Neutrophil (primary cell): ENCODE results near the gene CYP26B1.

ENCODE experiments used
- H3K27ac ChIP-seq: fragments of 200-600 bp; sonication (generic); 2 replicates; pipeline ENCODE4 v1.5.1; 2016; ENCODE audit warnings: mild to moderate bottlenecking, moderate library complexity
- H3K27me3 ChIP-seq: fragments of 200-600 bp; sonication (generic); 2 replicates; pipeline ENCODE4 v1.6.0; 2016; ENCODE audit warnings: mild to moderate bottlenecking
- H3K36me3 ChIP-seq: fragments of 200-600 bp; sonication (generic); 2 replicates; pipeline ENCODE4 v1.5.1; 2017
- H3K4me1 ChIP-seq, 2 experiments: fragments of 200-600 bp in 1 of 2; sonication (generic) in 1 of 2; 1 replicate in 1 of 2; 2 replicates in 1 of 2; pipeline versions ENCODE4 v1.5.1 to v1.6.1; 2013 to 2016; ENCODE audit warnings: low read depth in 1 of 2, low read length in 1 of 2, mild to moderate bottlenecking in 1 of 2, moderate library complexity in 1 of 2; ENCODE audit not compliant: control insufficient read depth in 1 of 2, insufficient read depth in 1 of 2
- H3K4me3 ChIP-seq, 2 experiments: fragments of 200-600 bp in 1 of 2; sonication (generic) in 1 of 2; 1 replicate in 1 of 2; 2 replicates in 1 of 2; pipeline ENCODE4 v1.5.1; 2013 to 2016; ENCODE audit warnings: low read depth in 1 of 2, low read length in 1 of 2, mild to moderate bottlenecking in 1 of 2, moderate library complexity in 1 of 2
- H3K9me3 ChIP-seq: fragments of 200-600 bp; sonication (generic); 2 replicates; pipeline ENCODE4 v1.5.1; 2016
- TF ChIP-seq, protein P1 (sequence below): fragments of 200-600 bp; sonication (generic); IDR thresholded peaks from 2 replicates; pipeline ENCODE4 v1.5.1; 2016; ENCODE audit warnings: antibody characterized with exemption

CYP26B1 gene

DNA sequence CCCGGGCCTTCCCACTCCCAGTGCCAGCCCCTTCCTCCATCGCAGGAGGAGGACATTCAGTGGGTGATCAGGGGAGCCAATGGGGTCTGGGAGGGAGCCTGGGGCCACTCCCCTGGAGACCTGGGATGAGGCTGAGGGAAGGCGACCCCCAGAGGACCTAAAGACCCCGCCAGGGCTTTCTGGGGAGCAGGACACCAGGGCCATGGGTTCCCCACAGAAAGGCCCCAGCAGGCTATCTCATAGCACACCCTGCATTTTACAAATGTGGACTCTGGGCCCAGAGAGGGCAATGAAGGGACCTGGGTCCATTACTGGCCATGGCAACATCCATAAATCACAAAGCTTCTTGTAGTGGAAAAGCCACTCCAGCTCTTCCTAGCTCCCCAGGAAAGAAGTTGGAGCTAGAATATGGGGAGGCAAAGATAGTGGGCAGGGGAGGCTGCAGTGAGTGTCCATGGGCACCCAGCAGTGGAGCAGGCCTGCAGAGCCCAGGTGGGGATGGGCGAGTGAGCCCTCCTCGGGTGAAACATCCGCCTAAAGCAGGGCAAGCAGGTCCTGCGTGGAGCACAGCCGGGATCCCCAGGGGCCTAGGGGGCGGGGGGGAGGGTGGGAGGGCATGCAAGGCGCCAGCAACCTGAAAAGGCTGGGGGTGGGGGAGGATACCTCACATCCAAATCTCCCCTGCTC is 13.8 kb downstream of the CYP26B1 start:
- Histone ChIP-seq H3K9me3 (no peaks in the 10 kb centered on the region), H3K4me3 (no peak overlapping the region), H3K36me3 (no peaks in the 10 kb centered on the region), H3K4me1 (no peaks in the 10 kb centered on the region), H3K27me3 (peaks cover 32% of the 10 kb centered on the region), H3K27ac (no peak overlapping the region)
- TF ChIP-seq, protein P1, sequence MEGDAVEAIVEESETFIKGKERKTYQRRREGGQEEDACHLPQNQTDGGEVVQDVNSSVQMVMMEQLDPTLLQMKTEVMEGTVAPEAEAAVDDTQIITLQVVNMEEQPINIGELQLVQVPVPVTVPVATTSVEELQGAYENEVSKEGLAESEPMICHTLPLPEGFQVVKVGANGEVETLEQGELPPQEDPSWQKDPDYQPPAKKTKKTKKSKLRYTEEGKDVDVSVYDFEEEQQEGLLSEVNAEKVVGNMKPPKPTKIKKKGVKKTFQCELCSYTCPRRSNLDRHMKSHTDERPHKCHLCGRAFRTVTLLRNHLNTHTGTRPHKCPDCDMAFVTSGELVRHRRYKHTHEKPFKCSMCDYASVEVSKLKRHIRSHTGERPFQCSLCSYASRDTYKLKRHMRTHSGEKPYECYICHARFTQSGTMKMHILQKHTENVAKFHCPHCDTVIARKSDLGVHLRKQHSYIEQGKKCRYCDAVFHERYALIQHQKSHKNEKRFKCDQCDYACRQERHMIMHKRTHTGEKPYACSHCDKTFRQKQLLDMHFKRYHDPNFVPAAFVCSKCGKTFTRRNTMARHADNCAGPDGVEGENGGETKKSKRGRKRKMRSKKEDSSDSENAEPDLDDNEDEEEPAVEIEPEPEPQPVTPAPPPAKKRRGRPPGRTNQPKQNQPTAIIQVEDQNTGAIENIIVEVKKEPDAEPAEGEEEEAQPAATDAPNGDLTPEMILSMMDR: no peak

DNA sequence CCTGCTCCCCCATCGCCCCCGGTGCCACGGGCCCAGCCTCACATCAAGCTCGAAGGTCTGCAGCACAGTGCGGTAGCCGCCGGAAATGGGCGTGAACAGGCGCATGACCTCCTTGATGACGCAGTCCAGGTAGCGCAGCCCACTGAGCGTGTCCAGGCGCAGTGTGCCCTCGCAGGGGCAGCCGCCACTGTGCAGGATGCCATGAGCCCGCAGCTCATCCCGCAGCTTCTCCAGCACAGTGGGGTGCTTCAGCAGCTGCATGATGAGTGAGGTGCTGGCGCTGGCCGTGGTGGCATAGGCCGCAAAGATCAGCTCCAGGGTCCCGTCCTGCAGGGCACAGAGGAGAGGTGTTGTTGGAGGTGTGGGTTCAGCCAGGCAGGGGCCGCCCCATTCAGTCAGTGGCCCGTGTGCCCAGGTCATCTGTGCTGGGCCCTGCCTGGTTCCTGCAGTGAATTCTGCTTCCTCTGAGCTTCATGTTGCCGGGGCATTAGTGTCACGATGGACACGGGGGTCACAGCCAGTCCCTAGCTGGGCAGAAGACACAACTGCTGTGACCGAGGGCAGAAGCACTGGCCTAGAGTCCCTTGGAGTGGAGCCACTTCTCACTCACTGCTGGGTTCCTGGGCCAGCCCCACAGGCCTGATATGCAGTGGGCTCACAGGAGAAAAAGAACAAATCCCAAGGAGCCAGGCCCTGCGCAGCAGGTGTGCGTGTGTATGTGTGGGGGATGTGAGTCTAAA is 14.5 kb downstream of the CYP26B1 start:
- Histone ChIP-seq H3K36me3 (no peaks in the 10 kb centered on the region), H3K9me3 (no peaks in the 10 kb centered on the region), H3K27ac (no peak overlapping the region), H3K4me1 (no peaks in the 10 kb centered on the region), H3K27me3 (peaks cover 27% of the 10 kb centered on the region), H3K4me3 (no peak overlapping the region)
- TF ChIP-seq, protein P1: no peak

DNA sequence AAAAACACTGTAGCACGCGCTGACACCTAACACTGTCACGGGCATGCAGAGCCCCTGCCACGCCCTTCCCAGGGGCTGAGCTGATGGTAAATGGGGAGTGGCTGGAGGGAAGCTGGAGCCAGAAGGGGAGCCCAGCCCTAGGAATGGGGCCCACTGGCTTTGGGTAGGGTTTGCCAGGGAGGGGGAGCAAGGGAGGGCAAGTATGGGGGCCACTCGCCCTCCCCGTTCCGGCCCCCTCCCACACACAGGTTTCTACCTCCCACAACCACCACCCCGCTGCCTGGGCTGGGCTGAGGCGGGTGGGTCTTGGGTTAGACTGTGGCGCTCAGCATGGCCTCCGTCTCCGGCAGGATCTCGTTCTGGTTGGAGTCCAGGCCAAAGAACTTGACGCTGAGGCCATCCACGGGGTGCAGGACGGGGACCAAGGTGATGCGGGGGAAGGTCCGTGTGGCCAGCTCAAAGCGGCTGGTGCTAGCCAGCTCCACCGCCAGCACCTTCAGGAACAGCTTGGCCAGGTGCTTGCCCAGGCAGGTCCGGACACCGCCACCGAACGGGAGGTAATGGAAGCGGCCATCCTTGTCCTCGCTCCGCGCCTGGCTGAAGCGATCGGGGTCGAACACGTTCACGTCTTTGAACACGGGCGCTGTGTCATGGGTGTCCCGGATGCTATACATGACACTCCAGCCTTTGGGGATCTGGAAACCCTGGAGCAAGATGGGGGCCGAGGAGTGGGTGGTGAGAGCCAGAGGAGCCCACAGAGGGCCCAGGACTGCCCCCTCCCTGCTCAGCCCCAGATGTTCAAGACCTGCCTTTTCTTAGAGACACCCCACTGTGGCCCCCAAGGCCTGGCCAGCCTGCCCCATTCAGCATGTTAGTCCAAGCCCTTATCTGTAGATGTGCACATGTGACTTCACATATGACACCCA is 15.5 kb downstream of the CYP26B1 start:
- Histone ChIP-seq H3K36me3 (no peaks in the 10 kb centered on the region), H3K9me3 (no peaks in the 10 kb centered on the region), H3K4me1 (no peaks in the 10 kb centered on the region), H3K27ac (no peak overlapping the region), H3K27me3 (peaks cover 27% of the 10 kb centered on the region), H3K4me3 (no peak overlapping the region)
- TF ChIP-seq, protein P1: no peak

DNA sequence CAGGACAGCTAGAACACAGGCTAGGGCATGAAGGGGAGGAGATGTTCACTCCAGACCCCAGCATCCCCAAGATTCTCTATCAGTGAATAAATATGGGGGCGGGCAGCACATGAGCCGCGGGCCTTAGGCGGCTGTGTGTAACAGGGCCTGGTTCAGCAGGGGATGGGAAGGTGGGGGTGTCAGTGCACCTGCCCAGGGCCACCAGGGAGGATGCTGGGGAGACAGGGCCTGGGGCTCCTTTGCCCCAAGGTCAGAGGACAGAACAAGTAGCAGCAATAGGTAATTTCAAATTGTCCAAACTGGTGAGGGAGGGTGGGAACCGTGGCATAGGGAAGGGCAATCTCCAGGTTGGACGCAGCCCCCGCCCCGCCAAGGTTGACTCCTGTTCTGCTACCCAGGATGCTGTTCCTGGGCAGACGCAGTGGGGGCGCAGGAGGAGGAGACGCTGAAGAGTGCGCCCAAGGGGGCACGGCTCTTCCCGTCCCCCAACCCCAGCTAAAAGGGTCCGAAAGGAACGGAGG is 16.2 kb downstream of the CYP26B1 start:
- H3K27me3 ChIP-seq: peaks cover 27% of the 10 kb centered on the region
- TF ChIP-seq, protein P1: no peak
- no peaks in the 10 kb centered on the region for H3K36me3 ChIP-seq
- no peak overlapping the region for H3K27ac ChIP-seq
- H3K4me3 ChIP-seq: no peak overlapping the region
- no peaks in the 10 kb centered on the region for H3K9me3 ChIP-seq
- H3K4me1 ChIP-seq: no peaks in the 10 kb centered on the region

DNA sequence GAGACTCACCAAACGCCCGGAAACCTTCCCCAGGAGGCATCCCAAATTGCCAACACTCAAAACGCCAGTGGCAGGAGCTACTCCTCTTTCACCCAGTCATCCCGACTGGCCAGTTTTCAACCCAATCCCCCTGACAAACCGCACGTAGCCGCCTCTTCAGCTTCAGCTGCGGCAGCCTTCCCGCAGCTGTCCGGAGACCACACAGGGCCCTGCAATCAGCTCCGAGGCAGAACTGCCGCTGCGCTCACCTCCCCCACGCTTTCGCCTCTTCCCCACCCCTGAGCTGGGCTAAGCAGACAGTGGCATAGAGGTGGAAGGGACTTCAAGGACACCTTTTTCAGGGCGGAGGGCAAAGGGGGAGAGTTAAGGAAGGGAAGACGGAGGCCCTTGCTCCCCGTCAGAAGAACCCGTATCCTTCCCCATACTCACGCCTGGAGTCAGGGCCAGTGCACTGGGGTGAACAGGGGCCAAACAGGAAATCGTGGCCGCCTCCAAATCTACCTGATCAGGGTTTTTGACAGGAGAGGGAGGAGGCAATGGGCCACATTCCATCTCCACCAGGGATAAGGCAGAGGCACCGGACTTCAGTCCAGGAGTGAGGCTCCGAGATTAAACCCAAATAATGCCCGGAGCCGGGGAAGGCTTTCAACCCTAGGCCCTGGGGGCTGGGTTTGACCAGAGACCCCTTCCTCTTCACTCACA is 16.9 kb downstream of the CYP26B1 start:
- Histone ChIP-seq H3K27ac (no peak overlapping the region), H3K4me3 (no peak overlapping the region), H3K36me3 (no peaks in the 10 kb centered on the region), H3K4me1 (no peaks in the 10 kb centered on the region), H3K9me3 (no peaks in the 10 kb centered on the region), H3K27me3 (peaks cover 27% of the 10 kb centered on the region)
- TF ChIP-seq, protein P1: no peak
